Measurements from ENCODE around the gene SGK1.

GRCh38 chr6:134134654-134135053, 183.3 kb downstream of the SGK1 start:
- no peak for TF ChIP-seq CTCF (IDR thresholded peaks at IDR 0.05)
- TF ChIP-seq EZH2 (IDR thresholded peaks at IDR 0.05) = no peak
- TF ChIP-seq EZH2phosphoT487 (IDR thresholded peaks at IDR 0.05) = no peak
